Superior temporal gyrus (tissue), 1 donor: ENCODE results near the gene SYNGR3.

Experiments
- DNase-seq: peaks from one replicate; pipeline ENCODE4 v3.0.0-alpha.2; 2016; ENCODE audit errors: extremely low spot score

The SYNGR3 gene

DNA sequence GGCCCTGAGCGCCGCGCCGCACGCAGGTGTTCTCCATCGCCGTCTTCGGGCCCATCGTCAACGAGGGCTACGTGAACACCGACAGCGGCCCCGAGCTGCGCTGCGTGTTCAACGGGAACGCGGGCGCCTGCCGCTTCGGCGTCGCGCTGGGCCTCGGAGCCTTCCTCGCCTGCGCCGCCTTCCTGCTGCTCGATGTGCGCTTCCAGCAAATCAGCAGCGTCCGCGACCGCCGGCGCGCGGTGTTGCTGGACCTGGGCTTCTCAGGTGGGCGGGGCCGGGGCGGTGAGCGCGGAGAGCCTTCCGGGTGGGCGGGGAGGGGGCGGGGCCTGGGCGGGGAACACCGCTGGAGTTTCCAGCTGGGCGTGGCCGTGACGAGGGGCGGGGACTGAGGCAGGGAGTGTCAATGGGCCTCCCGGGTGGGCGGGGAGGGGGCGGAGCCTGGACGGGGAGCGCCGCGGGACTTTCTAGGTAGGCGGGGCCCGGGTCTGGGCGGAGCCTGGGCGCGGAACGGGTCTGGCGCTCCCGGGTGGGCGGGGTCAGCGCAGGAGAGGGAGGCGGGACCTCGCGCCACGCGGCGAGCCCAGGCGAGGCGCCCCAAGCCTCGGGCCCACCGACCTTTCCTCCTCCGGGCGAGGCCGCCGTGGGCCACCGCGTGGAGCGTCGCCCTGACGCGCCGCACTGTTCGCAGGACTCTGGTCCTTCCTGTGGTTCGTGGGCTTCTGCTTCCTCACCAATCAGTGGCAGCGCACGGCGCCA, 2.4 kb downstream of the SYNGR3 start:
- DNase-seq, result peak; percentile 73

- DNase-seq, result no peak
Observed at GRCh38 chr16:1992704-1993317, 3.0 kb downstream of the SYNGR3 start.

DNA sequence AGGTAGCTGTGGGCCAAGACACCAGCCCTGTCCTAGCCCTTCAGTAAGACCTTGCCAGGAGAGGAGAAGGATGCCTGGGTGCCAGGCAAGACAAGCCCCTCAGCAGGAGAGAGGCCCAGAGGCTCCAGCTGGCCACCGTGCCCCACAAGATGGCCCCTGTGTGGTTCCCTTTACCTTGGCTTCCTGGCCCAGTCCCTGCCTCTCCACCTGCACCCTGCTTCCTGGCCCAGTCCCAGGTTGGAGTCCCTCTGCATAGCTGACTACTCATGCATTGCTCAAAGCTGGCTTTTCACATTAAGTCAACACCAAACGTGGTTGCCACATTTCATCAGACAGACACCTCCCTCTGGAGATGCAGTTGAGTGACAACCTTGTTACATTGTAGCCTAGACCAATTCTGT, 4.0 kb downstream of the SYNGR3 start:
- DNase-seq, result no peak

- DNase-seq, result no peak
Observed at GRCh38 chr16:1997494-1998359, 8.0 kb downstream of the SYNGR3 start.

GRCh38 chr16:1998360-1998835, 8.6 kb downstream of the SYNGR3 start:
- DNase-seq, result no peak

- DNase-seq, result no peak
Observed at GRCh38 chr16:1998852-1999801, 9.4 kb downstream of the SYNGR3 start.

DNA sequence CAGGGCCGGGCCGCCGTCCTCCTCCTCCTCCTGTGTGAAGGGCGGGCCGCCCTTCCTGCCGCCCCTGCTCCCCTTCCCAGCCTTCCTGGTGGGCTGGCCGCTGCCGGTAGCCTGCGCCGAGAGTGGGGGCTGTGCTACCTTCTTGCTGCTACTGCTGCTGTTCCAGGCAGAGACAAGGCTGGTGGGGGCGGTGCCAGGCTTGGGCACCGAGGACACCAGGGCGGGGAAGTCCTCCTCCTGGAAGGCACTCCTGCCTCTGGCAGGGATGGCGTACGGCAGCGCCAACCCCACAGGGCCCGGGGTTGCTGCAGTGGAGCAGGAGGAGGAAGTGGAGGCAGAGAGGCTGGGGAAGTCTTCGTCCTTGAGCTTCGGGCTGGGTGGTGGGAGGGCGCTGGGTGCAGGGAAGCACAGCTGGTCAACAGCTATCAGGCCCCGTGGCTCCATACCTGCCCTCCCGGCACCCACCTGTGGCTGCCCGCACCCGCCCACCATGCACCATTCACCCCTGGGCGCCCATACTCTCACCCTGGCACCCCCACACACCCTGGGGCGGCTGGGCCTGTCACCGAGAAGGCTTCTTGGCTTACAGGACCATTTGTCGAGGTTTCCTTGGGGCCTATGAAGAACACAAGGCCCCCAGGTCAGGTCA, 10.2 kb downstream of the SYNGR3 start:
- DNase-seq, result no peak

- no peak for DNase-seq
Observed at GRCh38 chr16:2001035-2001434, 11.3 kb downstream of the SYNGR3 start.

- DNase-seq, result no peak
Observed at GRCh38 chr16:2001456-2002355, 11.9 kb downstream of the SYNGR3 start.

GRCh38 chr16:2002406-2003230, 12.8 kb downstream of the SYNGR3 start:
- no peak for DNase-seq

- DNase-seq, result no peak
Observed at GRCh38 chr16:2003231-2003826, 13.6 kb downstream of the SYNGR3 start.

DNA sequence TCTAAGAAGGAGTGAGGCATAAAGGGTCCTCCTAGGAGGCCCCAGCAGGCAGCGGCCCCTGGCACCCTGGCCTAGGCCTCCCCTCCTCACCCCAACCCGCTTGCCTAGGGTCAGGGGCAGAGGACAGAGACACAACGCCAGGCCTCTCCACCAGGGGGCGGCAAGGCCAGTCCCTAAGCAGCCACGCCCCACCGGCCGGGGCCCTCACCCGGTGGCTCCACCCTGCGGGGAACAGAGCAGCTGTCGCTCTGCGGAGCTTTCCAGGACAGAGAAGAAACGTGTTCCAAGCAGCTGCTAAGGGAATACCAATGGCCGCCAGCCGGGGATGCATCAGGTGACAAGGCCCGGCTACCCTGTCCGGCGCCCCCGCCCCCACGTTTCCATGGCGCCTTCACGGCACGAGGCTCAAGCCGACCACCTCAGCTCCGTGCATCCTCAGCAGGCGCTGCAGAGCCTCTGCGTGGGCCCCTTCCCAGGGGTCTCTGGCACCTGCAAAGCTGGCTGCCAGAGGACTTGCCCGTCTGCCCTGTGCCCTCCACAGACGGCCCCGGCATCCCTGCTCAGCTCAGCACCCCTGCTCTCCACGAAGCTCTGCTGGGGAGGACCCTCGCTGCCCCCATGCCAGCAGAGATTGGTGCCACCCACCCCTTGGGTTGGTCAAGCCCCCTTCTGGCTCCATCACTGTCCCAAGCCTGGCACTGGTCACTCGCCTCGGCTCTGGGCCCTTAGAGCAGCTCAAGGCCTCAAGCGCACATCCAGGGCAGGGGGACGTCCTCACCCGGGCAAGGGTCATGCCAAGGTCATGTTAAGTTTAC, 14.3 kb downstream of the SYNGR3 start:
- peak; percentile 78 for DNase-seq

DNA sequence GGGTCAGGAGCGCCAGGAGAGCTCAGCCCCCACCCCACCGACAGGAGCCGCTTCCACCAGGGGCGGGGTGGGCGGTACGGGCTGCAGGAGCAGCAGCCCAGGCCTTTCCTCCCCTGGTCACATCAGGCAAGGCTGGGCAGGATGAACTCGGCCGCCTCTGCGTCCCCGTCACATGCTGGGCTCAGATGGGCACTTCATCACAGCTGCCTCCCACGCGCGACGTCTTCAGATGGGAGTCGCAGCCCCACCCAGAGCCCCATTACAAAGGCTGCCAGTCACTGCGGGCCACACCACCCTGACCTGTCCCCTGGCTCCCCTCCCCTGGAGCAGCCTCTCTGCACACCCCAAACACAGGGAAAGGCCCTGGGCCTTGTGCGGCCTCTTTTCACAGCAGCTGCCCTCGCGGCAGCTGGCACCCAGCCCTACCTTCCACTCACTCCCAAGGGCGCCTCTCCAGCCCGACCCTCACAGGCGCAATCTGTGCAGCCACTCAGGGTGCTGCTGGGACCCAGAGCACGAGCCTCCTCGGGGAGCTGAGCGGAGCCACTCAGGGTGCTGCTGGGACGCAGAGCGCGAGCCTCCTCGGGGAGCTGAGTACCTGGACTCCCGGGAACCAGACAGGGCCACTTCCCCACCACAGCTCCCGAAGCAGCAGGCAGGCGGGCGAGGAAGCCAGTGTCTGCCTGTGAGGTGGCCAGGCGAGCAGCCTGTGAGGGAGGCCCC, 15.2 kb downstream of the SYNGR3 start:
- DNase-seq, result no peak

DNA sequence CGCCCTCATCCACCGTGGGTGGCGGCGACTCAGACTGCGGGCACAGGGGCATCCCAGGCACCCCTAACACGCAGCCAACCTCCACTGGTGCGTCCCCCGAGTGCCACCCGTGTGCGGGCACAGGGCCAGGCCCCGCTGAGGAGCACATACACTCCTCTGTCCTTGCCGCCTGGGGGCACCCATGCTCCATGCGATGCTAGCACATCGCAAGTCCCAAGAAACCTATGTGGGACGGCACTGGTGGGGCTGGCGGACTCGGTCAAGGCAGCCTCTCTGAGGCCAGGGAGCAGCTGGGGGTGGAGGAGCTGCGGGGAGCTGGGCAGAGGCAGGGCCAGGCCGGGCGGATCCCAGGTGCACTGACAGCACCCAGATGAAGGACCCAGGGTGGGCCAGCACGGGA, 15.9 kb downstream of the SYNGR3 start:
- no peak for DNase-seq

- DNase-seq, result no peak
Observed at GRCh38 chr16:2006317-2006716, 16.5 kb downstream of the SYNGR3 start.

DNA sequence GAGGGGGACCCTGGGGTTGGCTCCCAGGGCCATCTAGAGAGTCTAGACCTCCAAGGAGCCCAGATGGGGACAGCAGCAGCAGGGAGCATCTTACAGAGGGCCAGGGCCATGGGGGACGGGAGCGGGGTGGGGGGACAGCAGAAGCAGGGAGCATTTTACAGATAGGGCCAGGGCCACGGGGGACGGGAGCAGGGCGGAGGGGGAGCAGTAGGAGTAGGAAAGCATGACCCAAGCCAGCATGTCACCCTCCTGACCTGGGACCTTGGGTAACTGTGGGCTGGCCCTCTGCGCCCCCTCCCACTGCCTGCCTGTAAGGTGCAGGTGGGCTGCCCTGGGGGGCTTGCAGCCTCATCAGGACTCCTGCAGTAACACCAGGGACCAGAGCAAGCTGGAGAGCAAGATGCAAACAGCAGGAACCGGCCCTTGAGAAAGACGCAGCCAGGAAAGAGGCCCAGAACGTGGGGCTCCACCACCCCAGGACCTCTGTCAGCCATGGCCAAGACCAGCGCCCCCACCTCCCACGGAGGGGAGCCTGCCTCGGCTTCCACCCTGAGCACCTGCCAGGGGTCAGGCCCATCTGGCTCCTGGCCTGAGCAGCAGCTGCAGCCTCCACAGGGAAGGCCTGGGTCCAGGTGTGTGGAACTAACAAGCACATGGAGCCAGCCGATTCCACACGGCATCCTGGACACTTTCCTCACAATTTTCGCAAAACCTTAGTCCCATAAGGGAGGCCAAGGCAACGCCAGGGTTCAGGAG, 17.5 kb downstream of the SYNGR3 start:
- DNase-seq, result no peak
